KOPT-K1 (cell line): ENCODE results near the gene RCAN1.
"Not testable (repeated sequence)": the region's sequence is repeated elsewhere in the genome, so short reads cannot be mapped to it uniquely, and the experiment has no call there.

Experiments used
- H3K27ac ChIP-seq: fragments of 200-600 bp; sonication (generic); 2 replicates; pipeline ENCODE4 v1.5.1; 2016; ENCODE audit warnings: antibody characterized with exemption, mild to moderate bottlenecking, low read depth, low read length; ENCODE audit not compliant: poor library complexity, severe bottlenecking
- H3K36me3 ChIP-seq: fragments of 200-600 bp; sonication (generic); 2 replicates; pipeline ENCODE4 v1.5.1; 2017; ENCODE audit warnings: antibody characterized with exemption, mild to moderate bottlenecking, low read length, moderate library complexity; ENCODE audit not compliant: insufficient read depth
- H3K9me3 ChIP-seq: fragments of 200-600 bp; sonication (generic); 2 replicates; pipeline ENCODE4 v1.5.1; 2017; ENCODE audit warnings: antibody characterized with exemption, low read length, mild to moderate bottlenecking; ENCODE audit not compliant: insufficient read depth, poor library complexity, severe bottlenecking

Gene RCAN1

DNA sequence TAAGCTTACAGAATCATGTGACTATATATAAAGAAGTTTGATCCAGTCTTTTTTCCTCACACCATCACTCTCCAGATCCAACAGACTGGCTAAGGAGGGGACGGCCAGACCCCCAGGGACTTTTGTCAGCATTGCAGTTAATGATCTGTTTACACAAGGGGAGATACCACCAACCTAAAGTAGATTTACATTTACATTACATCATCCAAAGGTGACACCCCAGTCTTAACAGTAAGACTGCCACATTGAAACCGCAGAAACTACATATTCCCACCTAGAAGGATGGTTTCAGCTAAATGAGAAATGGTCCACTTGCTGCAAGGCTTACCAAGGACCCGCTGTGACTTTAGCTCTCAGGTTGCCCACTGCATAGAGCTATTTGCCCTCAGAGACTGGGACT is 3.4 kb downstream of the RCAN1 start:
- no peaks in the 10 kb centered on the region for H3K36me3 ChIP-seq
- H3K27ac ChIP-seq: no peak overlapping the region
- H3K9me3 ChIP-seq: no peaks in the 10 kb centered on the region

DNA sequence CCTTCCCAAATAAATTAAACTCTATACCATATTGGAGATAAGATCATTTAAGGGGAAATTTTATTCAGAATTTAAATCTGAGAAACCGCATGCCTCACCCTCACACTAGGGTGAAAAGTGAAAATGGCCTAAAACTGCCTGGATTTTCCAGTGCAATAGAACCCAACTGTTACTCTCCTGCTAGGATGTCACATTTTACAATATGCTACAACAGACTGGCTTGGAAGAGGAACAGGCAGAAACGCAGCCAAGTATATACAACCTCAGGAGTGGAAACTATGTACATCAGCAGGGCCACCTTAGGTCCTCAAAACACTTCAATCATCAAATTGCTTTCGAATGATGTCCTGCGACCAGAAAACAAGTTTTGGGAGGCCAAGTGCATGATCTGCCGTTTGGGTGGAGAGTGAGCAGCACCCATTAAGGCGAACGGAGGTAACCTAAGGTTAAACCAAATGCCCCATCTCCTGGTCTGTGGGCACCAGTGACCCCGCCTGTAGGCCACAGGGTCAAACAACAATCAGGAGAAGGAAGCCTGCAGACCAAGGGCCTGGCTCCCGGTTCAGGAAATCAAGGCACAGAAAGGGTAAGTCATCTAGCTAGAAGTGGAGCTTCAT is 4.9 kb downstream of the RCAN1 start:
- Histone ChIP-seq H3K36me3 (no peaks in the 10 kb centered on the region), H3K9me3 (no peaks in the 10 kb centered on the region), H3K27ac (no peak overlapping the region)

DNA sequence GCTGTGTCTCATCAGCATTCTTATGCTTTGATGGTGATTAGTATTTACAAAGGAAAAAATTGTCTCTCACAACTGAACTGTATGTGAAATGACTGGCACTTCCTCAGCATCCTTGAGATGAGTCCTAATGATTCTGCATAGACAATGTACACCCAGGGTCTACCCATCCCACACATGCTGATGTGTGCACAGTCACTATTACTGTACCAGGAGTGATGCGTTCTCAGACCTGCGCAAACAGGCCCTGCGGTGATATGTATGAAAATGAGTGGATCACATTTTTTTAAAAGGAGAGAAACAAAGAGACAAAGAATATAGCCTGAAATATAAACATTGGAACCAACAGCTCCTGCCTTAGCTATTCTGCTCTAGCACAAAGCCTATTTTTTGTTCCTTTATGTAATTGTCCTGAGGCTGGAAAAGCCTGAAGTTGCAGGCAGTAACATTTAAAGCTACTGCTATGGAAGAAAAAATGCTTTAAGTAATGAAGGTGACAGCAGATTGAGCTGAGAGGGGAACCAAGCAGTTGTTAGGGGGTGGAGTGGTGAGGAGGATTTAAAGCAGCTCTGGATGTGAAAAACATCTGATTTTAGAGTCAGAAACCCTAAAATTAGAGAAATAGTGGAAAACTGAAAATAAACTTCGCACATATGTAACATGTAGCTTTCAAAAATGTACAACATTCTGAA is 5.5 kb downstream of the RCAN1 start:
- no peaks in the 10 kb centered on the region for H3K9me3 ChIP-seq
- H3K27ac ChIP-seq: no peak overlapping the region
- H3K36me3 ChIP-seq: no peaks in the 10 kb centered on the region

DNA sequence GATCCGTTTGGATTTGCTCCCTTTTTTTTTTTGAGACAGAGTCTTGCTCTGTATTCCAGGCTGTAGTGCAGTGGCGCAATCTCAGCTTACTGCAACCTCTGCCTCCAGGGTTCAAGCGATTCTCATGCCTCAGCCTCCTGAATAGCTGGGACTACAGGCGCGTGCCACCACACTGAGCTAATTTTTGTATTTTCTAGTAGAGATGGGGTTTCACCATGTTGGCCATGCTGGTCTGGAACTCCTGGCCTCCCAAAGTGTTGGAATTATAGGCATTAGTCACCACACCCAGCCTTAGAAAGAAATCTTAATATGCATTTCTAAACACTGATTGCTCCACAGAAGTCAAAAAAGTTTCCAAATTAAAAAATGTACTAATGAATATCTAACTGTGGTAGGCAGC is 7.5 kb downstream of the RCAN1 start:
- H3K36me3 ChIP-seq: not testable (repeated sequence)

DNA sequence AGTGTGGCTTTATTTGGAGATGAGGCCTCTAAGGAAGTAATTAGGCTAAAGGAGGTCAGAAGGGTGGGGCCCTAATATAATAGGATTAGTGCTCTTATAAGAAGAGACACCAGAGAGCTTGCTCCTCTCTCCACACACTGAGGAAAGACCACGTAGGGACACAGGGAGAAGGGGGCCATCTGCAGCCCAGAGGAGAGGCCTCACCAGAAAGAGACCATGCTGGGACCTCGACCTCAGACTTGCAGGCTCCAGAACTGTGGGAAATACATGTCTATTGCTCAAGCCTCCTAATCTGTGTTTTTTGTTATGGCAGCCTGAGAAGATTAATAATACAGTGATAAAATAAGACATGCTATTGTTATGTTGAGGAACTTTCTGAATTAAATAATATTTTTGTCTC is 8.3 kb downstream of the RCAN1 start:
- Histone ChIP-seq H3K27ac (no peak overlapping the region), H3K36me3 (no peaks in the 10 kb centered on the region), H3K9me3 (no peaks in the 10 kb centered on the region)

More for the DNA sequence above, 7.5 kb downstream of the RCAN1 start:
- H3K9me3 ChIP-seq, H3K27ac ChIP-seq: not testable (repeated sequence)

DNA sequence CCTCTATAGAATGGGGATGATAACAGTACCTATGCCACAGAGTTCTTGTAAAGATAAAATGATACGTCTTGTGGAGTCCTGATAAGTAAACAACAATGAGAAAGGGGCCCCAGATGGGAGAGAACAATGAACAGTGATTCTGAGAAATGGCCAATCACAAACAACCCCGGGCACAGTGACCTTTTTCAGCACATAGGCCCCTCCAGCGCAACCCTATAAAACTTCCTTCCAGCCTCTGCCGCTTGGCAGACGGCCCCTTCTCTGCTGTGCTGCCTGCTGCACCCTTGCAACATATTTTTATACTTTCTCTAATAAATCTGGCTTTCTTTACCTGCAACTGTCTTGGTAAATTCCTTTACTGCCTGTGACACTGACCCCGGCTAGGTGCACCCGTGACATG is 8.9 kb downstream of the RCAN1 start:
- H3K27ac ChIP-seq: no peak overlapping the region
- H3K9me3 ChIP-seq: no peaks in the 10 kb centered on the region
- H3K36me3 ChIP-seq: no peaks in the 10 kb centered on the region

DNA sequence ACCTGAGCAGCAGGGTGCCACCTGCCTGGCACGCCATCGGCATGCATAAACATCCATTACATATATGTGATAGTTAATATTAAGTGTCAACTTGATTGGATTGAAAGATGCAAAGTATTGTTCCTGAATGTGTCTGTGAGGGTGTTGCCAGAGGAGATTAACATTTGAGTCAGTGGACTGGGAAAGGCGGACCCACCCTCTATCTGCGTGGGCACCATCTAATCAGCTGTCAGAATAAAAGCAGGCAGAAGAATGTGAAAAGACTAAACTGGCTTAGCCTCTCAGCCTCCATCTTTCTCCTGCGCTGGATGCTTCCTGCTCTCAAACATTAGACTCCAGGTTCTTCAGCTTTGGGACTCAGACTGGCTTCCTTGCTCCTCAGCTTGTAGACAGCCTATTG is 10.0 kb downstream of the RCAN1 start:
- H3K9me3 ChIP-seq, H3K36me3 ChIP-seq, H3K27ac ChIP-seq: not testable (repeated sequence)

DNA sequence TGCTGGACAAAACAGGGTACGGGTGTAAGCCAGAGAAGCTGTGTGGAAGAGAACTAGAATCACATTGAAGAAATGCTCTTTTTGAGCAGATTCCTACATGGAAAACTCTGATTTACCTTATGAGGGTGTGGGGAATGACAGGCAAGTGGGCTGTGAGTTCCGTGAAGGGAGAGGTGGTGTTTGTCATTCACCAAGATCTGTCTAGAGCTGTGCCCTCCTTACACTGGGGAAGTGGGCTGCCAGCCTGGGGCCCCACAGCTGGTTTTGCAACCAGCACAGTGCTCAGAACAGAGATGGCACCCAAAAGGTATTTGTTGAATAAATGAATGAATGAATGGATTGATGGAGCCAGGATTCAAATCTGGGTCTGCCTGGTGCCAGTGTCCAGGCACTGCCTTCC is 10.4 kb downstream of the RCAN1 start:
- Histone ChIP-seq H3K27ac (no peak overlapping the region), H3K9me3 (no peaks in the 10 kb centered on the region)

DNA sequence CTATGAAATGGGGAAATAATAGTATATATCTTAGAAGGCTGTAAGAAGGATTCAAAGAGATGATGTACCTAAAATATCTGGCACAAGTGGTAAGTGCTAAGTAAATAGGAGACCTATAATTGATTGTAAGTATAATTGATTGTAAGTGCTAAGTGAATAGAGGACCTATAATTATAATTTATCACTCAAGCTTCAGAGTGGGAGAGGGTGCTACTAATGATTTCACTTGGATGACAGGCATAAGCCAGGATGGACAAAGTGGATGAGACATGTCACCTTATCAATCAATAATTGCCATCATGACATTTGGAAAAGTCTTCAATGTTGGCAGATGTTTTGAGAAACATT is 11.2 kb downstream of the RCAN1 start:
- Histone ChIP-seq H3K9me3 (no peaks in the 10 kb centered on the region), H3K27ac (no peak overlapping the region), H3K36me3 (no peaks in the 10 kb centered on the region)

More for the DNA sequence above, 10.4 kb downstream of the RCAN1 start:
- H3K36me3 ChIP-seq: no peaks in the 10 kb centered on the region

DNA sequence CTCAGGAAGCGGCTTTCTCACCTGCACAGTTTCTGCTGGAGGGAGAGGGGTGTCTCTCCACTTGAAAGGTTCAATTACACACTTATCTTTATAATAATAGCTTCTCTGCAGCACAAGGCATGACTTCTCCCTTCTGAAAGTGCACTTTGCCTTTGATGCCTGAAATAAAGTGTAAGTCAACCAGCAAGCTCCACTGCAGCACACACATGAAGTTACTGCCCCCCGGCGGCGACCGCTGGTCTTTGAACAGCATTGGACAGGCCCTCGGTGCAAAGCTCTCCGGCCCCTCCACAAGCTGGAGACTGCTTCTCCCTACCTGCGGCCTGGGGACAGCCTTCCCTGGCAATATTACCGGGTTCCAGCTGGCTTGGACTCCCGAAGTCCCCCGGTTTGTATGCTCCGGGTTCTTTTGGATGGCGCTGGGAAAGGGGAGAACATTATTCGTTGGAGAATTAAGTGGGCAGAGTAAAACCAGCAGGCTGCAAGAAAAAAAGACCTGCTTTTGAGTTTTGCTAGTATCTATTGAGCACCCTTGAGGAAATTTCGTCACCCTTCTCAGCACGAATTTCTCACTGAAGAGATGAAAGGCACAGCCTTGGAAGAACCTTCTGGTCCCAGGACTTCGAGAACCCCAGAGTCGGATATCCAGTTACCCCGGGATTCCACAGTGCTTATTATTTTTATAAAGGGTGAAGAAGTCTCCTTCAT is 11.8 kb downstream of the RCAN1 start:
- no peaks in the 10 kb centered on the region for H3K36me3 ChIP-seq
- H3K9me3 ChIP-seq: no peaks in the 10 kb centered on the region
- H3K27ac ChIP-seq: no peak overlapping the region

DNA sequence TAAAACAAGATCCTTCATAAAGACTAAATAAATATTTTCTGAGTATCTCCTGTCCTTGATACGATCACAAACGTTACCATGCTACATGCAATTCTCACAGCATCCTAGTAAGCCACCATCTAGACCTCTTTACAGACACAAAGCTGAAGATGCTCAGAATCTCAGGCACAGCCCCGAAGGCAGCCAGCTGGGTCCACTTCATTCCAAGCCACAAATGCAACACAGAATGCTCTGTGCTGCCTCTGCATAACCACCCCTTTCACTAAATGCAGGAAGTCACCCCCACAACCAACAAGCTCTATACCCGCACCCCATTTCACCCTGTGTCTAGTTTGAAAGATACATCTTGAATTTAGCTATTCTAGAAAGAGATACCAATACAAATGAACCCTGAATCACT is 12.9 kb downstream of the RCAN1 start:
- H3K9me3 ChIP-seq: no peaks in the 10 kb centered on the region
- no peak overlapping the region for H3K27ac ChIP-seq
- no peaks in the 10 kb centered on the region for H3K36me3 ChIP-seq

DNA sequence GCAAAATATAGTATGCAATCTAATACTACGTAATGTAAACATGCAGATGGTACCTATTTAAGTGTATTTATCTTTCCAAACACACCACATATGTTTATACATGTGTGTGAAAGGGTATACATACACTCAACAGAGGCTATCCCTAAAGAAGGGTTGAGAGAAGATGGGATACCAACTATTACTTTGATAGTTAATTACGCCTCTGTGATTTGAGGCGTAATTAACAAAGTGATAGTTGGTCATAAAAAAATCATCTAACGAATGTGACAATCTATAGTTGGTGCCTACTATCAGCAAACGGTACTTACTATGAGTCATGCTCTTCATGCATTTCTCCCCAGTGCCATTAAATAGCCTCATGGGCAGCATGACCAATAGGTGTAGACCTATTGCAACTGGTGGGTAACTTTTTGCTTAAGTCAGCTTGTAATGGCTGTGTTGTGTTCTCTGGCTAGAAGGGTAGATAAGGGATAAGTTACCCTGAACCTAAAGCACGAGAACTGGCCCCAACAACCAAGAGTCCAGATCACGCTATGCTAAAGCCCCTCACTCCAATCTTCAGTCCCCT is 15.3 kb downstream of the RCAN1 start:
- H3K27ac ChIP-seq: no peak overlapping the region
- H3K9me3 ChIP-seq: no peaks in the 10 kb centered on the region
- H3K36me3 ChIP-seq: no peaks in the 10 kb centered on the region

DNA sequence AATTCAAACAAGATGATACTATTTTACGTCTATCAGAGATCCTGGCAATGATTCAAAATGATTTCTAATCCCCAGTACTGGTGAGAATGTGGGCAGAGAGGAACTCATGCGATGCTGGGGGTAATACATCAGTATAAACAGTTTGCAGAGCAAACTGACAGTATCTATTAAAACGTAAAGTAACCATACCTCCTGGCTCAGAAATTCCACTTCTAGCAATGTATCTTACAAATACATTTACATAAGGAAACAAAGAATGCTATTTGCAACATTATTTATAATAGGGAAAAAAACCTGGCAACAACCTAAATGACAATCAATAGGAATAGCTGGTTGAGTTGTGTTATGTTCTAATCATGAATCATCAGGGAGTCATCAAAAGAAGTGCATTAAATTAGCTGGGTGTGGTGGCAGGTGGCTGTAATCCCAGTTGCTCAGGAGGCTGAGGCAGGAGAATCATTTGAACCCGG is 15.9 kb downstream of the RCAN1 start:
- no peak overlapping the region for H3K27ac ChIP-seq
- no peaks in the 10 kb centered on the region for H3K36me3 ChIP-seq
- no peaks in the 10 kb centered on the region for H3K9me3 ChIP-seq

DNA sequence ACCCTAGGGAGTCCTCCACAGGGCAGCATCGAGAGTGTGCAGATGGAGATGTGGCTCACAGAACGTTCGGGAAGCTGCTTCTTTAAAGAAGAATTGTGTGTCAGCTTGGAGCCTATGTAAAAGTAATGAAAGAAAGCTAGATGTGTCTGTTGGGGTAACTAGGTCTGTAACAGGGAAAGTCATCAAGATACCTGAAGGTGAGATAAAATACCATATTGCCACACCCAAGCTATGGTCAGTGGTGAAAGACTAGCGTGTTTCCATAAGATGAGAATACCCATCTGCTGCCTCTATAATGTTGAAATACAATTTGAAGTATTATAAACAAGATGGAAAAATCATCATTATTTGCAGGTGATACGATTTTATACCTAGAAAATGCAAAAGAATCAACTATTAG is 17.5 kb downstream of the RCAN1 start:
- Histone ChIP-seq H3K27ac (no peak overlapping the region), H3K36me3 (no peaks in the 10 kb centered on the region), H3K9me3 (no peaks in the 10 kb centered on the region)

DNA sequence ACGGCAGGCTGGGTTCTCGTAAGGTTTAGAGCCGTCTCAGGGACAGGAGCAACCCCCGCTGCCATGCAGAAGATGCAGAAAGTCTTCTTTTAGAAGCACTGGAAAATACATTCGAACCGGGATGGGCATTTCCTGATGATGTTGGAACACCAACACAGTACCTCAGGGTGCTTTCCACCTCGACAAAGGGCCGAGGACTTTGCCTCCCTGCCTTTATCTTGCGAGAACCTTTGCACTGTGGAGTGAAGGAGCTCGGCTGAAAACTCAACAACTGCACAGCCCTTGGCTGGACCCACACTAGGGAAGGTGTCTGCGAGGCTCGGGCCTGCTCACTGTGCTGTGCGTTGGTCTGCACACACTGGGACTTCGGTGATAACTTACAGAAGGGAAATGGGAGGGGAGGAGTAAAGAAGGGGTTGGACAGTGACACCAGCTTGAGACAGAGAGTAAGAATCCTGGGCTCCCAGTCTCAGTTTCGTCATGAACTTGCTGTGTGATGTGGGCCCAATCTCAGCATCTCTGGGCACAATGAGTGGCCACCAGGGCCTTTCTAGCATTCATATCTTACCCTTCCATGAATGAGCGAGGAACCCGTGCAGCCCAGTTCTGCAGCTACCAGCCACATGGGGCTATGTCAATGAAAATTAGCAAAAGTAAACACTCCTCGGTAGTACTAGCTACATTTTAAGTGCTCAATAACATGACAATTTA is 18.2 kb downstream of the RCAN1 start:
- Histone ChIP-seq H3K36me3 (no peaks in the 10 kb centered on the region), H3K9me3 (no peaks in the 10 kb centered on the region), H3K27ac (no peak overlapping the region)
